Epithelial cell of esophagus (primary cell): ENCODE data around the gene RAF1.

Experiments used
- DNase-seq: peaks from one replicate; pipeline ENCODE4 v3.0.0; 2010; ENCODE audit warnings: low read depth
- H3K4me3 ChIP-seq: 2 replicates; pipeline ENCODE4 v1.5.1; 2011; ENCODE audit warnings: mild to moderate bottlenecking, low read length, control low read depth
- CTCF ChIP-seq: IDR thresholded peaks from 2 replicates; pipeline ENCODE4 v1.5.1; 2011; ENCODE audit warnings: low read depth, mild to moderate bottlenecking, low read length, control low read depth, inconsistent platforms; ENCODE audit not compliant: insufficient read depth; ENCODE audit errors: missing control alignments

RAF1 gene

GRCh38 chr3:12598890-12599289, 65.0 kb downstream of the RAF1 start:
- DNase-seq: no peak
- H3K4me3 ChIP-seq: no peak overlapping the region
- TF ChIP-seq CTCF: no peak

GRCh38 chr3:12593473-12593872, 70.4 kb downstream of the RAF1 start:
- DNase-seq: no peak
- H3K4me3 ChIP-seq: no peak overlapping the region
- TF ChIP-seq CTCF: no peak

GRCh38 chr3:12591997-12592715, 71.8 kb downstream of the RAF1 start:
- no peak for TF ChIP-seq CTCF
- DNase-seq: no peak
- H3K4me3 ChIP-seq: no peak overlapping the region

GRCh38 chr3:12591456-12591855, 72.5 kb downstream of the RAF1 start:
- H3K4me3 ChIP-seq: no peak overlapping the region
- no peak for DNase-seq
- no peak for TF ChIP-seq CTCF

- DNase-seq: no peak
- no peak for TF ChIP-seq CTCF
- no peak overlapping the region for H3K4me3 ChIP-seq
Measured at GRCh38 chr3:12590096-12590495, 73.8 kb downstream of the RAF1 start.

GRCh38 chr3:12588039-12589009, 75.6 kb downstream of the RAF1 start:
- no peak for TF ChIP-seq CTCF
- DNase-seq: peak; percentile 56
- no peak overlapping the region for H3K4me3 ChIP-seq
